ENCODE measurements around the gene OBSL1.

The OBSL1 gene

GRCh38 chr2:219596954-219597551 is 25.7 kb upstream of the OBSL1 start:
- no peak for DNase-seq

- DNase-seq: no peak
Observed at GRCh38 chr2:219595256-219595655, 23.9 kb upstream of the OBSL1 start.

- no peak for DNase-seq
Observed at GRCh38 chr2:219593154-219593553, 21.8 kb upstream of the OBSL1 start.

GRCh38 chr2:219592736-219593135 is 21.4 kb upstream of the OBSL1 start:
- DNase-seq: no peak

GRCh38 chr2:219591091-219591490 is 19.8 kb upstream of the OBSL1 start:
- DNase-seq: no peak

GRCh38 chr2:219581346-219581745 is 10.0 kb upstream of the OBSL1 start:
- DNase-seq: no peak

- no peak for DNase-seq
Observed at GRCh38 chr2:219578811-219579613, 7.7 kb upstream of the OBSL1 start.

GRCh38 chr2:219576505-219577388 is 5.4 kb upstream of the OBSL1 start:
- DNase-seq: no peak

- DNase-seq: no peak
Observed at GRCh38 chr2:219575566-219576504, 4.5 kb upstream of the OBSL1 start.

GRCh38 chr2:219574484-219575311 is 3.4 kb upstream of the OBSL1 start:
- DNase-seq: no peak

GRCh38 chr2:219573166-219573565 is 1.8 kb upstream of the OBSL1 start:
- DNase-seq: peak; percentile 89

- no peak for DNase-seq
Observed at GRCh38 chr2:219572237-219573001, 1.1 kb upstream of the OBSL1 start, which contains the start of gene INHA. TSS of gene INHA (plus strand) at chr2:219572310. CDS start at chr2:219572375, 65 bp downstream.

GRCh38 chr2:219570924-219571310 is 422 bp downstream of the OBSL1 start:
- DNase-seq: no peak

GRCh38 chr2:219570194-219570923 is 980 bp downstream of the OBSL1 start:
- no peak for DNase-seq

- DNase-seq: no peak
Observed at GRCh38 chr2:219569635-219570034, 1.7 kb downstream of the OBSL1 start.

GRCh38 chr2:219569041-219569440 is 2.3 kb downstream of the OBSL1 start:
- no peak for DNase-seq

- DNase-seq: no peak
Observed at GRCh38 chr2:219567791-219568361, 3.5 kb downstream of the OBSL1 start.

GRCh38 chr2:219567131-219567530 is 4.2 kb downstream of the OBSL1 start:
- no peak for DNase-seq

- no peak for DNase-seq
Observed at GRCh38 chr2:219566640-219567039, 4.7 kb downstream of the OBSL1 start.
